ENCODE results near the gene PAN2.

DNA sequence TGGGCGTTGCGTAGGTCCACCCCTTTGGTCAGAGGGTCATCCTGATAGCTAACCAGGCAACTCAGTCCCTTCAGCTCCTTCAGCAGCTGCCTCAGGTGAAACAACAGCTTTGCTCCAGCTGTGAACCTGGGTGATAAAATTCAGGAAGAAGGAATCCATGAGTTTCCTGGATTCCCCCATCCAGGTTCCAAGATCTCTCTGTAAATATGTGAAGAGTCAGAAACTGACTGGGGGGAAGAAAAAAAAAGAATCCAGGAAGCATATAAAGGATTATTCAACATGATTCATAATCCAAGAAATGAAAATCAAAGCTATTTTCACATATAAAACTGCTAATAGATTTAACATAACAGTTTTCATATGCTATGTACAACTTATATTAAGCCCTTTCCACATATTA lies 17.5 kb upstream of the PAN2 start:
- TF ChIP-seq POLR2A (IDR thresholded peaks at IDR 0.05) = no peak
- no peak for TF ChIP-seq CTCF (IDR thresholded peaks at IDR 0.05)
- no peak for TF ChIP-seq EP300 (IDR thresholded peaks at IDR 0.05)
